Measurements from ENCODE around the gene SDCBP2. TPM values are rescaled to one million over a fixed set of nuclear protein-coding genes. Genes with fewer than 3 reads are reported as not detected.

The SDCBP2 gene
- total and polyA plus RNA-seq, 2 donors (not counting 1 experiment from before 2014, with no cell fraction given): 1.2 to 1.3 TPM

DNA sequence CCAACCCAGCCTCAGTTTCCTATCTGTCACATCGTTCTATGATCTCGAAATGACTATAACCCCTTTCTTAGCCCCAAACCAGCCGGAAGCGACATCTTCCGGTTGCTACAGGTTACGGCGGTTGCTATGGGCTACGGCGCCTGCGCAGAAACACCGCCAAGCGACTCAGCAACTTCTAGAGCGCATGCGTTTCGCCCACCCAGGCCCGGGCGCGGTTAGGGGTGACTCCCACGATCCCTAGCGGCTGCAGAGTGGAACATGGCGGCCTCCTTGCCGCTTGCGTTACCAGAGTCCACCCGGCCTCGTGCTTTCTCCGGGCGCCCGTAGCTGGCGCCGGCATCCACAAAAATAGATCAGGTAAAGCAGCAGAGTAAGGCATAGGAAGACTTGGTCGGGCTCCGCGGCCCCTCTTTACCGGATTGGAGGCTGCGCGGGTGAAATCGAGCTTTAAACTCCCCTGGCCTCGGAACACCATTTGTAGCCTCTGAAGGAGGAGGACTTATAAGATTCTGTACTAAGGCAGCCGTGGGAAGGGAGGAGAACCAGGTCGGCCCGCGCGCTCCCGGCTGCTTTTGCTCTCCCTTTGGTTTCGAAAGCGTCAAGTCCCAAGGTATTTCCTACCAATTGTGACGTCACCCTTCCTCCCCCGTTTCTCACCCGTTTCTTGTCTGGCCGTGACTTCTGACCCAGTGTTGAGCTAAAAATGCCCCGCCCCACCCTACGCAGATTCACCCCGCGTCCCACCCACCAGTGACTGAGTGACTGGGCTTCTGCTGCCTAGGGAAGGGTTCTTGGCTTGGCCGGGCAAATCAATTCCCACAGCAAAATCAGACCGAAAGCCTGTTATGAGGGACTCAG lies 3.5 kb downstream of the SDCBP2 start:
- H3K4me1 Mint-ChIP-seq: peaks cover 31% of the 10 kb centered on the region
- Histone ChIP-seq H3K9me3 (ENCODE audit: control extremely low read depth in 1 of 3, control insufficient read depth in 2 of 3, insufficient read depth in 1 of 3, low read length in 2 of 3) (no peaks in the 10 kb centered on the region), H3K4me3 (ENCODE audit: control extremely low read depth in 1 of 5, extremely low read depth in 1 of 5, insufficient read depth in 1 of 5, low read depth in 2 of 5, low read length in 4 of 5) (peak overlapping the region; percentile 75 to 99 (median 93)), H3K9ac (ENCODE audit: low read length) (peak overlapping the region; percentile 98), H3K27ac (ENCODE audit: low read length in 2 of 2) (peak overlapping the region; percentile 92 to 98), H3K4me2 (replicated peaks; ENCODE audit: low read depth, low read length, poor library complexity, severe bottlenecking) (peak overlapping the region; percentile 78), H4K20me1 (ENCODE audit: control insufficient read depth, insufficient read depth, low read length, poor library complexity, severe bottlenecking) (no peaks in the 10 kb centered on the region), H3K79me2 (ENCODE audit: control insufficient read depth, insufficient read depth, low read length) (peaks cover 44% of the 10 kb centered on the region), H3K36me3 (replicated peaks in 1 of 2; ENCODE audit: control extremely low read depth in 1 of 2, control insufficient read depth in 1 of 2, extremely low read depth in 1 of 2, insufficient read depth in 2 of 2, low read length in 1 of 2) (no peaks in the 10 kb centered on the region), H3K4me1 (ENCODE audit: control insufficient read depth in 2 of 2, insufficient read depth in 2 of 2, low read length in 2 of 2) (peaks cover 27 to 28% of the 10 kb centered on the region in 2 donors), H3K27me3 (replicated peaks in 1 of 4; ENCODE audit: control extremely low read depth in 1 of 4, control insufficient read depth in 3 of 4, insufficient read depth in 4 of 4, low read length in 3 of 4) (no peaks in the 10 kb centered on the region), H2AFZ (ENCODE audit: insufficient read depth, low read depth, low read length, poor library complexity, severe bottlenecking) (peak overlapping the region; percentile 77)
- H3K27ac Mint-ChIP-seq: no peak overlapping the region
- ChIA-PET POLR2A (interaction anchor here (0.8 to 1.2 kb wide), 2 partner anchors 51 to 68 kb away, joined by 3 to 6 read pairs; partner anchors contain the start of gene FKBP1A), CTCF (interaction anchor here (0.6 to 2.3 kb wide), 8 partner anchors 10 to 214 kb away, joined by 3 to 14 read pairs (median 7); no protein-coding TSS in a partner anchor)
- no peaks in the 10 kb centered on the region for H3K9me3 Mint-ChIP-seq (ENCODE audit: insufficient read depth)
- intact Hi-C loops (cut with micrococcal nuclease): loop anchor here (1.0 to 10.0 kb wide), 9 partner anchors 52 to 1547 kb away; partner anchors contain the start of genes CSNK2A1, FKBP1A, PSMF1 and PTPRA
- DNase-seq (peak; percentile 99), ATAC-seq (ENCODE audit: low read depth) (peak; percentile 89)
- under 1% methylated on average over 48 of the region's 56 CpGs for whole genome bisulfite sequencing (ENCODE audit: insufficient coverage)
- H3K4me3 Mint-ChIP-seq: no peak overlapping the region
- TF ChIP-seq EZH2 (IDR thresholded peaks at IDR 0.05; ENCODE audit: borderline replicate concordance, insufficient read depth, low read depth, low read length, poor library complexity, severe bottlenecking) (no peak), CTCF (IDR thresholded peaks at IDR 0.05) (no peak)
- H3K27me3 Mint-ChIP-seq: no peaks in the 10 kb centered on the region
